Stimulated activated CD4-positive, alpha-beta T cell treated with anti-CD3 and anti-CD28 coated beads, TNF-alpha, amount 100 ng/mL, for 24 hours (primary cell): ENCODE data around the gene NCOA3.
"Not testable (repeated sequence)": the region's sequence is repeated elsewhere in the genome, so short reads cannot be mapped to it uniquely, and the experiment has no call there.

ENCODE experiments used
- DNase-seq, 3 experiments: peaks; one replicate each; pipeline ENCODE4 v3.0.0-alpha.2; 2020; ENCODE audit warnings: low read depth in 3 of 3

The NCOA3 gene

DNA sequence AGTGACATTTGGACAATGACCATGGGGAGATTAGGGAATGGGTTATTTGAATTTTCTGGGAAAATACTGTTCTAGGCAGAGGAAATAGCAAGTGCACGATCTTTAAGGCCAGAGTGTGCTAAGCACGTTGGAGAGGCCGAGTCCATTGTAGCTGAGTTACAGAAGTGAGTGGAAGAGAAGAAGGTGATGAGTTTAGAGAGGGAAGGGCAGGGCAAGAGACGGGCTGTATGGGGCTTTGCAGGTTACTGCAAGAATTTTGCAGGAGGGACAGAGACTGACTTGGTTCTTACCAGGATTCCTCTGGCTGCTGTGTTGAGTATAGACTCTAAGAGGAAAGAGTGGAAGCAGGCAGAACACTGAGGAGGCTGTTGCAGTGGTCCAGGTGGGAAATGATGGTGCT lies 1.1 kb upstream of the NCOA3 start:
- no peak for DNase-seq

DNA sequence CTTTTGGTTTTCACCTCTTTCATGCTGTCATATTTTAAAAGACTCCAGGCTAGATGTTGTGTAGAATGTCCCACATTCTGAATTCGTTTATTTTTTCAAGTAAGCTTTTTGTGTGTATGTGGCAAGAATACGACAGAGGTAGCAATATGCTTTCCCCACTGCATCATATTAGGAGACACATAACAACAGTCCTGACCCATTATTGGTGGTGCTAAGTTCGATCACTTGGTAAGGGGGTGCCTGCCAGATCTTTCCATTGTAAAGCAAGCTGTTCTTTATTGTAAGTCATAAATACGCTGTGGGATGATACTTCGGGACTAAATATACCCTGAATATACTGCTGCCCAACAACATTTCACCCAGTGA lies 588 bp upstream of the NCOA3 start:
- no peak for DNase-seq

DNA sequence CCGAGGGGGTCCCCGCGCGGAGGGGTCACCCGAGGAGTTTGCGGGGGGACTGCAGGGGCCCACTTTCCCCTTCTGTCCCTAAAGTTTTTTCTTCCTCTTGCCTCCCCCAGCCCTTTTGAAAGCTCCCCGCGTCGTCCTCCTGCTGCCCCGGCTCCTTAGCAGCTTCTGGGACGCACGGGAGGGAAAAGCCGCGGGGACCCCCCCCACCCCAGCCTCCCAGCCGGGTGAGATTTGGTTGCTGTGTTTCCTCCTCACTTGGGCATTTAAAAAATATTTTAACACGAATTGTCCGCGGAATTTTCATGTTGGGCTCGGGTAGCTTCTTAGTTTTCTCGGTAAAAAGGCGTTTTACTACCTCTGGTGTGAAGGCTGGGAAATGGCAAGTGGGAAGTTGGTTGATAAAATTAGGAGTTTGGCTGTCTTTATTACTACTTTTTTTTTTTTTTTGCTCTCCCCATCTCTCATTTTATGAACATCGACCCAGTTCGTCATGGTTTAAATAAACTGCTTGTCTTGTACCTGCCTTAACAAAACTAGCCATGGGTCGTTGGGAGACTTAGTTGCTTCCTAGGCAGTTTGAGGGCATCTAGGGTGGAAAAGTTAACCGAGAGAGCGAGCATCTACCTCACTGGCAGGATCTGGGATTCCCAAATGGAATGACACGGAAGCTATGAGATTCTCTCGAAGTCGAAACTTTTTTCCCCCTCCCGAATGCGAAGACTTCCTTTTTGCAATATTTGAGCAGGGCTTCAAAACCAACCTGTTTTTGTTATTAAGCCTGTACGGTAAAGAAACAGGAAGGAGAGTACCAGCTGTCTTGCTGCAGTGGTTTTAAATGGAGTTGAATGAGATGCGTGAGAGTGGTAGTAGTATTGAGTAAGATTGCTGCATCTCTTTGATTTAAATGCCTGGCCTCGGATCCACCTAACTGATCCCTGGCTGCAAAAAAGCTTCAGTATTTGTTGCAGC lies 868 bp downstream of the NCOA3 start:
- no peak for DNase-seq

DNA sequence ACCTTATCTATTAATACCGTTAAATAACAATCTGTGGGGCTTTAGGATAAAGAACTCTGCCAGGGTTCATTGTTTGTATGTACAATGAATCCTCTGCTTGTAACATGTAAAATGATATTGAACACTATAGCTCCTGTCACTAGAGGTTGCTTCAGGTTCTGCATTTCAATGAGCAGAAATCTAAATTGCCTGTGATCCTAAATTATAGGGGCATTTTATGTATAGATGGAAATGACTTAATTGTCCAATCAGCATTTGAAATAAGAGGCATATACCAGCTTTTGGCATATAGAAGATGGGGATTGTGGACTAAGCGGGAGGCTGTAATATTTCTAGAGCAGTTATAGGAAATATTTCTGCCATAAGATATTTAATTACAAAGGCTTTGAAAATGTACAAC lies 2.0 kb downstream of the NCOA3 start:
- no peak for DNase-seq

DNA sequence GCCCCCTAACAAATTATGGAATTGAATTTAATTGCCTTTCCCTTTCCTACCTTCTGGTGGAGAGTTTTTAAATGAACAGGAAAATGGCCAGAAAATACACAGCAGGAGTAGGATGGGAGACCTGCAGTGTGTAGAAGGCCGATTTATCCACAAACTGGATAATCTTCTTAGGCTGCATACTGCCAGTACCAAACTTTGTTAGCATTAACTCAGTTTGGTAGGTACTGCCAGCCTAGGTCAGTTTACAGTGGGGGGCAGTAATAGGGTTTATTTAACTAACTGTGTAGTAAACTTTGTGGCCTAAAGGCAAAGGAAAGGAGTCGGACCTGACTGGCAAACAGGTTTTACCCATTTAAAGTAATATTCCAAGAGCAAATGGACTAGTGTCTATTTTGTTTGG lies 4.6 kb downstream of the NCOA3 start:
- DNase-seq = no peak

DNA sequence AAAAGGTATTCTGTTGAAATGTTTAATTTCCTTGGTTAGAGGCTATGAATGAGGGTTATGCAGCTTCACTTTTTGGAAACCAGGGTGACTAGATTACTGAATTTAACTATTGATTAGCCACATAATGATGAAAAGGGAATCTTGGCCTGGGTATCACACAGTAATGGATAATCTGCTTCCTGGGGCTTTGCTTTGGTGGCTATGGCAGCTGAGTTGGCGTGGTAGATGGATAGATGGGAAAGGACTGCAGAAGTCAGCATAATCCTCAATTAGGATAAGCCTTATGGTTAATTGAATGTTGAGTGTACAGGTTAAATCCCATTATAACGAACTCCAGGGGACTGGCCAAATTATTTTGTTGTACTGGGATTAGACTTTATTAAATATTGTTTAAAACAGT lies 5.2 kb downstream of the NCOA3 start:
- no peak for DNase-seq

DNA sequence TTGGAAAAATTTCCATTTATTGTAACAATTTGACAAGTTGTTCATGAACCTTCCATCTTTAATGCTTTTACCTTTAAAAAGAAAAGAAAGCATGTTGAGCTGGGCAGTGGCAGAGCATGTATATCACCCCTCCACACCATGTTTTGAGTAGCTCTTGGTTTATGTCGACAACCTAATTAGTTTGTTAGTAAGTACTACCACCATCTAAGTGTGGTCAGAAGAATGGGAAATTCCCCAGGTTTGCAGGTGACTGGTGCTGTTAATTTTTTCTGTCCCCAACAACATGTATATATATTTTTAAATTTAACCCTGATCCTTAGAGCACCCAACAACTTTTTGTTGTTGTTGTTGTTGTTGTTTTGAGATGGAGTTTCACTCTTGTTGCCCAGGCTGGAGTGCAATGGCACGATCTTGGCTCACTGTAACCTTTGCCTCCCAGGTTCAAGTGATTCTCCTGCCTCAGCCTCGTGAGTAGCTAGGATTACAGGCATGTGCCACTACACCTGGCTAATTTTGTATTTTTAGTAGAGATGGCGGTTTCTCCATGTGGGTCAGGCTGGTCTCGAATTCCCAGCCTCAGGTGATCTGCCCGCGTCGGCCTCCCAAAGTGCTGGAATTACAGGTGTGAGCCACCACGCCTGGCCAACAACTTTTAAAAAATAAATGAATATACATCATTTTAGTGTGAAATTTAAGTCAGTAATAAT lies 5.7 kb downstream of the NCOA3 start:
- not testable (repeated sequence) for DNase-seq

DNA sequence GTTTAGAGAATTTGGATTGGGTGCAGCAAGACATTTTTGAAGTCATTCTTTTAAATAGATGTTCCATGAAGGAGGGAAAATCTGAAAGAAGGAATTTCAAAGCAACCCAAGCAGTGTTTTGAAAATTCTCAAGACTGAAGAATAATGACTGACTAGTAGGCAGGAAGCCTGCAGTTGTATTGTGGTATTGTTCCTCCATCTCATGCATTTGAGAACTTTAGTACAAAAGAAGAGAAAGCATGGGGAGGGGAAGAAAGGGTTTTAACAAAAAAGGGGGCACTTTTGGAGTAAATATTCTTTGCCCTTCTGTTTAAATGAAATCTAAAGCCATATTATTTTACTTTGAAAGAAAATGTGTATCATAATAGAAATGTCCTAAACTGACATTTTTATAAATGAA lies 6.6 kb downstream of the NCOA3 start:
- DNase-seq = no peak

DNA sequence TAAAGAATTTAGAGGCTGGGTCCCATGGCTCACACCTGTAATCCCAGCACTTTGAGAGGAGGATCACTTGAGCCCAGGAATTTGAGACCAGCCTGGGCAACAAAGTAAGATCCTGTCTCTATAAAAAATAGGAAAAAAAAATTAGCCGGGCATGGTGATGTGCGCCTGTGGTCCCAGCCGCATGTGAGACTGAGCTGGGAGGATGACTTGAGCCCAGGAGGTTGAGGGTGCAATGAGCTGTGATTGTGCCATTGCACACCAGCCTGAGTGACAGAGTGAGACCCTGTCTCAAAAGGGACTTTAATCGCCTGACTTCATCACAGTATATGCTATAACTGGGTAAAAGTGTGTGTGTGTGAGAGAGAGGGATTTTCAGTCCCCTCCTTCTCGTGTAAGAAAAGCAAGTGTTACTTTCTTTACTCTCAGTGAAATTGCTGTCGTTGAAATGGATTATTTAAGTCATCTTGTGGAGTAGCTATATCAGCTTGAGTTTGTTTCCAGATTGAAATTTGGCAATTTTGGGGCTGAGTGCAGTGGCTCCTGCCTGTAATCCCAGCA lies 7.5 kb downstream of the NCOA3 start:
- DNase-seq = no peak

DNA sequence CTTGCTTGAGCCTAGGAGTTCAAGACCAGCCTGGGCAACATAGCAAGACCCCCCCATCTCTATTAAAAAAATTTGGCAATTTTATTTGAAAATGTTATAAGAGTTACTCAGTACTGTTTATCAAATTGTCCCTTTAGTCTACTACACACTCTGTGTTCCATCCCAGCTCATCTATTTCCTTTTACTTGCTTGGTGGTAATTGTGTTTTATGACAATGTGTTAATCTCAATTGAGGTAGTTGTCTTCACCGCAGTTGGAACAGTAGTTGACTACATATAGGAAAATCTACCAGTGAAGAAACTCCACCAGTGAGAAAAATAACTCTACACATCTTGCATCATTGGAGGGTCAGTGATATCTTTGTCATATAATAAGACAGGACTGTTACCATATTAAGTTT lies 8.0 kb downstream of the NCOA3 start:
- DNase-seq = no peak

DNA sequence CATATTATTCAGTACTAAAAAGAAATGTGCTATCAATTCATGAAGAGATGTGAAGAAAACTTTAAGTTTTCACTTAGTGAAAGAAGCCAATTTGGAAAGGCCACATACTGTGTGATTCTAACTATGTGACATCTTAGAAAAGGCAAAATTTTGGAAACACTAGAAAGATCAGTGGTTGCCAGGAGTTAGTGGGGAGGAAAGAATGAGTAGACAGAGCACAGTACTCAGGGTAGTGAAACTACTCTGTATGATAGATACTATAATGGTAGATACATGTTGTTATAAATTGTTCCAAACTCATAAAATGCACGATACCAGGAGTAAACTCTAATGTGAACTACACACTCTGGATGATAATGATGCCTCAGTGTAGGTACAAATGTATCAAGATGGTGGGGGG lies 14.2 kb downstream of the NCOA3 start:
- DNase-seq = no peak

DNA sequence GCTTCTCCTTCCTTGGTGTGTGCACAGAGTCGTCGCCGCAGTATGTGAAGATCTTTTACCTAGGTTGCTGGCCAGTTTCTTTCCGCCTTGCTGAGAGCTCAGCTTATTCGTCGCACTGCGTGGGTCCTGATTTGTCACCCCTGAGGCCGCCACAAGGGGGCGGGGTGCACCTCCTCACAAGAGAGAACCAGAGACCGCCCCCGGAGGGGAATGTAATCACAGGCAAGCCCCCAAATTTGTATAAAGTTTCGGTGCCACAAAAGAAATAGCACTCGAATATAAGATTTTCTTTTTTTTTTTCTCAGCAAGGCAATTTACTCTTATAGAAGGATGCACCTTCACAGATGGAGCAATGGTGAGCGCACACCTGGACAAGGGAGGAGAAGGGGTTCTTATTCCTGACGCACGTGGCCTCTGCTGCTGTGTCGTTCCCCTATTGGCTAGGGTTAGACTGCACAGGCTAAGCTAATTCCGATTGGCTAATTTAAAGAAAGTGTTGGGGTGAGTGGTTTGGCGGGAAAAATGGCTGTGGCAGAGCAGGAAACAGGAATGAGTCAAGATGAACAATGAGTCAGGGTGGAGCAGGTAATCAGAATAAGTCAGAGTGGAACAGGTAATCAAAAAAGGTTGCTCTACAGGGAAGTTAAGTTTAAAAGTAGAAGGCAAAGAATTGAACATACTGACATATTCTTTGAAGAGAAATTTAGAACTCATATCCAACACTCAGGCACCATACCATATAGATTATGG lies 19.5 kb downstream of the NCOA3 start:
- no peak for DNase-seq

DNA sequence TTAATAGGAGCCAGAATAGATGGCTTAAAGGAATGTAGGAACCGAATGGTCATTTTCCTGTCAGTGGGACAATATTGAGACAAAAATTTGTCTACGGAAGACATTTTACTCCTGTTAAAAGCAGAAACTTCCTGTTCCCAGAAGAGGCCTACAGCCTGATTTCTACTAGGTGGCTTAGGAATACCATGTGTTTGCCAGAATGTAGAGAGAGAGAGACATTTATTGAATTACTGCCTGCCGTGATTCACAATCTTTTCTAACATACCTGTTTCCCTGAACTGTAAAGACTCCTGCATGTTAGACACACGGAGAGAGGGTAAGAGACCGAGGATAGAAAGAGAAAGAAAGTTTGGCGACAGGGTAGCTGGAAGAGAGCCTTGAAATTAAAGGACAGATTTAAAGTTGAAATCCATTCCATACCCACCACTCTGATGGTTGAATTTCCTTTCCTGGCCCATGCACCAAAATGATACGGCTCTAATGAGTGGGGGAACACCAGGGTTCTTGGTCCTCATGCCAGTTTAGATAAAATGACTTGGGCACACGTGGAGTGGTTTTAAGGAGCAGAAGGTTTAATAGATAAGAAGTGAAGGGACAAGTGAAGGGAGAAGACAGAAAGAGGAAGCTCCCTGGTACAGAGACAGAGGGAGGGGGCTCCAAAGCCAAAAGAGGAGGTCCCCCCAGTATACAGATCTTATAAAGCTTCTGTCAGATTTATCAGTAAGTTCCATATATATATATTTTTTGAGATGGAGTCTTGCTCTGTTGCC lies 22.5 kb downstream of the NCOA3 start:
- no peak for DNase-seq

DNA sequence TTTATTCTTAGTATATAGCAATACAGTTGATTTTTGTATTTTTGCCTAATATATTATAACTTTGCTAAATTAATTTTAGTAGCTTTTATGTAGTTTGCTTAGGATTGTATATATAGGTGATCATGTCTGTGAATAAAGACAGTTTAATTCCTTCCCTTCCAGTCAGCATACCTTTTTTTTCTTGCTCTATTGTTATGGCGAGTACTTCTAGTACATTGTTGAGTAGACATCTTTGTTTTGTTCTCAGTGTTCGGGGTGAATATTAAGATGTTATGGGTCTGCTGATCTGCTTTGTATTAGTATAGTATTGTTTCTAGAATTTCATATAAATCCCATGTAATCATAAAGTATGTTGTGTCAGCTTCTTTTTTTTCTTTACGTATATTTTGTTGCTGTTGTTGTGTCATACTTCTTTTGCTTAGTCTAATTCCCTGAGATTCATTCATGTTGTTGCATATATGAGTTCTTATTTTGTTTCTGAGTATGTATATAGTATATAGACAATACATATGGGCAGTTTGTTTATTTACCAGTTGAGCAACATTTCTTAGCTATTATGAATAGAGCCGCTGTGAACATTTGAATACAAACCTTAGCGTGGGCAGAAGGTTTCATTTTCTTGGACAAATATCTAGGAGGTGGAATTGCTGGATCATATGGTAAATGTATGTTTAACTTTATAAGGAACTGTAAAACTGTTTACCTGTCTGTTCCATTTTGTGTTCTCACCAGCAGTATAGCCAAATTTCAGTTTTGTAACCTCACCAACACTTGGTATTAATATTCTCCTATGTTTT lies 25.5 kb downstream of the NCOA3 start:
- no peak for DNase-seq

DNA sequence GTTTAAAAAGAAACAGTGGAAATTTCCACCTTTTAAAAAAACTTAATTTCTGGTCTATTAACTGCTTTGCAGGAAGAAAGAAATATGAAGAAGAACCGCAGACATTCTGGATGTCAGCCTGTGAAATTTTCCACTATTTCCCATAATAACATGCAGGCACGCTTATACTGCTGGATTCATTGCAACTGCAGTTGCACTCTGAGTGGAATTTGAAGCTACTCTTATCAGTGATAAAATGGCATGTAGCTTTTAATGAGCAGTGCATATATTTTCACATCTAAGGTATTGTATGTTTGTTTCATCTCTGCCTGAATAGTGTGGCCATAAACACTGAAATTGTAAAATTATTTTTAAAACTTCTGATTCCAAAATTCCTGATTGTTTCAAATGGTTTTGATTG lies 28.2 kb downstream of the NCOA3 start:
- no peak for DNase-seq

DNA sequence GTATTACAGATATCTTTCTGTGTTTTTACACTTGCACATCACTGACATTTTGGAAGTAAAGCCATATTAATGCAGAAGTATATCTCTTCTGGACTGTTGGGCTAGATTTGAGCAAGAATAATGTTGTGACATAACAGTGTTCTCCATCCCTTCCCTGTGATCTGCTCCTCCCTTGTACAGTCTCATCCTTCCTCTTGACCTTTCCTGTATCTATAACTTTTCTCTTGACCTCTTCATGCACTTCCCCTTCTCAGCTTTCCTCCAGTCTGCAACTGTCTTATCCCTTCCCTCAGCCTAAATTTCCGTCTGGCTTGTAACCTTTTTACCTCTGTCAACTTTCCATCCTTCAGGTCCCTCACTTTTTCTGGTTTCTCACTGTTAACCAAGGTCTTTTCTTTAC lies 29.8 kb downstream of the NCOA3 start:
- DNase-seq = no peak

DNA sequence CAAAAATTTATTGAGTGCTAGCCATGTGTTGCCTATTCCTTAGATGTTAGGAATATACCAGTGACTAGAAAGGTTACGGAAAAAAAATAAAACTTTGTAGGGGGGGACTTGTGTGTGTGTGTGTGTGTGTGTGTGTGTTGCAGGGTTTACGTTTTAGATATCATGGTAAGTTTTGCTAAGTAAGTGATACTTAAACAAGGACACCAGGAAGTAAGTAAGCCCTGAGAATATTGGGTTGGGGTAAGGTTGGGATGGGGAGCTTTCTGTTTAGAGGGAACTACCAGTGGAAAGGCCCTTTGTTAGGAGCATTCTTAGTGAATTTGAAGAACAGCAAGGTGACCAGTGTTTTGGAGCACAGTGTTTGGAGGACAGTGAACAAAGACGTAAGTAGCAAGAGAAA lies 30.3 kb downstream of the NCOA3 start:
- DNase-seq = no peak

DNA sequence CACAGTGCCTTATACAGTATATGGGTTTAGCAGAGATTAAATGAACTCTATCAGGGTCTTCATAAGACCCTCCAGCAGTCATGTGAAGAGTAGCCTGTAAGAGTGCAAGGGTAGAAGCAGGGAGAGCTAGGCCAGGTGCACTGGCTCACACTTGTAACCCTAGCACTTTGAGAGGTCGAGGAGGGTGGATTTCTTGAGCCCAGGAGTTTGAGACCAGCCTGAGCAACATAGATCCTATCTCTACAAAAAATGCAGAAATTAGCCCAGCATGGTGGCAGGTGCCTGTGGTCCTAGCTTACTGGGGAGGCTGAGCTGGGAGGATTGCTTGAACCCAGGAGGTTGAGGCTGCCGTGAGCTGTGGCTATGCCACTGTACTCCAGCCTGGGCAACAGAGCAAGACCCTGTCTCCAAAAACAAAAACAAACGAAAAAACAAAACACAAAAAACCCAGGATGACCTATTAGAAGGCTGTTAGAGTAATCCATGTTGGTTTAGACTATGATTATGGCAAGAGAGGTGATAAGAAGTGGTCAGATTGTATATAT lies 31.9 kb downstream of the NCOA3 start:
- DNase-seq = no peak

DNA sequence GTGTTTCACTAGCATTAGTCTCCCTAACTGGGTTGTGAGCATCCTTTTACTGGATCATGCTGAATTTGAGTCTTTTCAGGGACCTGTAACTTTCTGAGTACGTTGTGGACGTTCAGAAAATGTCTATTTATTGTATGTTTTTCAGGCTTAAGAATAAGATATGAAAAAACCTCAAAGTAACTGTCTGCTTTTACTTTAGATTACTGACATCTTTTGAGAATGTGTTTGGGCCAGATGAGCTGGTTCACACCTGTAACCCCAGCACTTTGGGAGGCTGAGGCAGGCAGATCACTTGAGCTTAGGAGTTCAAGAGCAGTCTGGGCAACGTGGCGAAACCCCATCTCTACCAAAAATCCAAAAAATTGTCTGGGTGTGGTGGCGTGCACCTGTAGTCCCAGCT lies 32.7 kb downstream of the NCOA3 start:
- DNase-seq = no peak

DNA sequence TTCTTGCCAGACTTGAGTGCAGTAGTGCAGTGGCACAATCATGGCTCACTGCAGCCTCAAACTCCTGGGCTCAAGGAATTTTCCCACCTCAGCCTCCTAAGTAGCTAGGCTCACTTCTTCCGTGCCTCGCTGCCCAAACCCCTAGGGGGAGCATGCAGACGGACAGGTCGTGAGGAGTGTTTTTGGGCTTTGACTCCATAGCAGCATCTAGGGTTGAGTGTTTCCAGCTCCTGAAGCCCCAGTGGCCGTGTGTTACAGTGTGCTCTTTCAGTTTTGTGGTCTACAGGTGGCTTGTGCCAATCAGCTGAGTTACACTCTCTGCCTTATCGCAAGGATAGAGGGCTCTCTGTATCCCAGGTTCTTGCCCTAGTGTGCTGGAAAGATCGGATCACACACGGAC lies 33.4 kb downstream of the NCOA3 start:
- DNase-seq = no peak
